Neutrophil (primary cell): ENCODE measurements around the gene COL25A1.

Experiments
- H3K27ac ChIP-seq: fragments of 200-600 bp; sonication (generic); 2 replicates; pipeline ENCODE4 v1.5.1; 2016; ENCODE audit warnings: mild to moderate bottlenecking, moderate library complexity
- H3K27me3 ChIP-seq: fragments of 200-600 bp; sonication (generic); 2 replicates; pipeline ENCODE4 v1.6.0; 2016; ENCODE audit warnings: mild to moderate bottlenecking
- H3K36me3 ChIP-seq: fragments of 200-600 bp; sonication (generic); 2 replicates; pipeline ENCODE4 v1.5.1; 2017
- H3K4me1 ChIP-seq, 2 experiments: fragments of 200-600 bp in 1 of 2; sonication (generic) in 1 of 2; 1 replicate in 1 of 2; 2 replicates in 1 of 2; pipeline versions ENCODE4 v1.5.1 to v1.6.1; 2013 to 2016; ENCODE audit warnings: low read depth in 1 of 2, low read length in 1 of 2, mild to moderate bottlenecking in 1 of 2, moderate library complexity in 1 of 2; ENCODE audit not compliant: control insufficient read depth in 1 of 2, insufficient read depth in 1 of 2
- H3K4me3 ChIP-seq, 2 experiments: fragments of 200-600 bp in 1 of 2; sonication (generic) in 1 of 2; 1 replicate in 1 of 2; 2 replicates in 1 of 2; pipeline ENCODE4 v1.5.1; 2013 to 2016; ENCODE audit warnings: low read depth in 1 of 2, low read length in 1 of 2, mild to moderate bottlenecking in 1 of 2, moderate library complexity in 1 of 2
- H3K9me3 ChIP-seq: fragments of 200-600 bp; sonication (generic); 2 replicates; pipeline ENCODE4 v1.5.1; 2016
- TF ChIP-seq, protein P1 (sequence below): fragments of 200-600 bp; sonication (generic); IDR thresholded peaks from 2 replicates; pipeline ENCODE4 v1.5.1; 2016; ENCODE audit warnings: antibody characterized with exemption

COL25A1 gene

DNA sequence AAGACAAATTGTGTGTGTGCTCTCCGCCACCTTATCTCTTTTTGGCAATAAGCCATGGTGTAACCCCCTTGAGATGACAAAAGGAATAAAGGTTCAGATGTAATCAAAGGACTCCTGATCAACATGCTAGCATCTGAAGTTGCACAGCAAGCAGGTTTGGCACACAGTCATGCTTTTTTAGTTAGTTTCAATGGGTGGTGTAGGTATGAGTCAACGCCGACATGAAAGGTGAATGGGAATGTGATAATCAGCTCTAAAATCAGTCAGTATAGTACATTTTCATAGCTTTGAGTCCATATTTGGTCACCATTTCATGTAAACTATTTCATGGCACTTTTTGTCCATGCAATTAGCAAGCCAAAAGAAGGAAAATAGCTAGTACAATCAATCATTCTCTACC lies 489.2 kb downstream of the COL25A1 start:
- Histone ChIP-seq H3K4me3 (no peak overlapping the region), H3K9me3 (no peaks in the 10 kb centered on the region), H3K27ac (no peak overlapping the region), H3K36me3 (no peaks in the 10 kb centered on the region), H3K4me1 (no peaks in the 10 kb centered on the region), H3K27me3 (peaks cover 25% of the 10 kb centered on the region)
- TF ChIP-seq, protein P1, sequence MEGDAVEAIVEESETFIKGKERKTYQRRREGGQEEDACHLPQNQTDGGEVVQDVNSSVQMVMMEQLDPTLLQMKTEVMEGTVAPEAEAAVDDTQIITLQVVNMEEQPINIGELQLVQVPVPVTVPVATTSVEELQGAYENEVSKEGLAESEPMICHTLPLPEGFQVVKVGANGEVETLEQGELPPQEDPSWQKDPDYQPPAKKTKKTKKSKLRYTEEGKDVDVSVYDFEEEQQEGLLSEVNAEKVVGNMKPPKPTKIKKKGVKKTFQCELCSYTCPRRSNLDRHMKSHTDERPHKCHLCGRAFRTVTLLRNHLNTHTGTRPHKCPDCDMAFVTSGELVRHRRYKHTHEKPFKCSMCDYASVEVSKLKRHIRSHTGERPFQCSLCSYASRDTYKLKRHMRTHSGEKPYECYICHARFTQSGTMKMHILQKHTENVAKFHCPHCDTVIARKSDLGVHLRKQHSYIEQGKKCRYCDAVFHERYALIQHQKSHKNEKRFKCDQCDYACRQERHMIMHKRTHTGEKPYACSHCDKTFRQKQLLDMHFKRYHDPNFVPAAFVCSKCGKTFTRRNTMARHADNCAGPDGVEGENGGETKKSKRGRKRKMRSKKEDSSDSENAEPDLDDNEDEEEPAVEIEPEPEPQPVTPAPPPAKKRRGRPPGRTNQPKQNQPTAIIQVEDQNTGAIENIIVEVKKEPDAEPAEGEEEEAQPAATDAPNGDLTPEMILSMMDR, result no peak

DNA sequence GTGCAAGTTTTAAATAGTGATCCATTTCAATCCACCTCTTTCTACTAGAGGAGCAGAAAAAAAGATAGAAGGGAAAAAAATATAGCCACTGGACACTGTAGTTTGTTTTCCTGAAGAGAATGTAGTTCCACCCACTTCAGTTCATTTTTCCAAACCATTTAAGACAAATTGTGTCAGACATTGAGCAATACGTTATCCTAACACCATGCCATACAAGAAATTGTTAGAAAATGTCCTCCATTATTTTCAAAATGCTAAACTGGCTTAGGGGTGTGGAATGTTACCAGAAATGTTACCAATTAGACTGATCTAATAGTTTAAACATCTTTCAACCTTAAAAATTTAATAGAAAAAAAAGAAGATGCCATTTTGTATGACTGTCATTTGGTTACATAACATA lies 491.0 kb downstream of the COL25A1 start:
- TF ChIP-seq, protein P1, result no peak
- Histone ChIP-seq H3K4me1 (no peaks in the 10 kb centered on the region), H3K4me3 (no peak overlapping the region), H3K9me3 (no peaks in the 10 kb centered on the region), H3K27me3 (peaks cover 16% of the 10 kb centered on the region), H3K27ac (no peak overlapping the region), H3K36me3 (no peaks in the 10 kb centered on the region)

DNA sequence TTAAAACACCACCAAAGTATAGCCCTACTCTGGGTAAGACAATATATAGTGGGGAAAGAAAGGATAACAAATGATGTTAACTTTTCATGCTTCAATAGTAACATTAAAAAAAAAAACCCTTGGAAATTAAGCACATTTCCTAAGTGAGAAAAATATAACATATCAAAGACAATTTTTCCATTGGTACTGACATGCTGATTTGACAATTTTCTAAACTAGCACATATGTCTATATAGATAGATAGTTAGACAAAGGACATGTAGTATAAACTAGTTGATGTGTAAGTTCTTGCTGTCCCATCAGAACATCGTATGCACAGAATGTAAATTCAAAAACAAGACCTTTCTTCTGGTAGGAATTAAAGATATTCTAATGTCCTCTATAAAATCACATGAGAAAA lies 492.4 kb downstream of the COL25A1 start:
- TF ChIP-seq, protein P1, result no peak
- H3K27me3 ChIP-seq, result peaks cover 14% of the 10 kb centered on the region
- no peak overlapping the region for H3K4me3 ChIP-seq
- H3K4me1 ChIP-seq, result no peaks in the 10 kb centered on the region
- no peaks in the 10 kb centered on the region for H3K36me3 ChIP-seq
- no peak overlapping the region for H3K27ac ChIP-seq
- no peaks in the 10 kb centered on the region for H3K9me3 ChIP-seq

DNA sequence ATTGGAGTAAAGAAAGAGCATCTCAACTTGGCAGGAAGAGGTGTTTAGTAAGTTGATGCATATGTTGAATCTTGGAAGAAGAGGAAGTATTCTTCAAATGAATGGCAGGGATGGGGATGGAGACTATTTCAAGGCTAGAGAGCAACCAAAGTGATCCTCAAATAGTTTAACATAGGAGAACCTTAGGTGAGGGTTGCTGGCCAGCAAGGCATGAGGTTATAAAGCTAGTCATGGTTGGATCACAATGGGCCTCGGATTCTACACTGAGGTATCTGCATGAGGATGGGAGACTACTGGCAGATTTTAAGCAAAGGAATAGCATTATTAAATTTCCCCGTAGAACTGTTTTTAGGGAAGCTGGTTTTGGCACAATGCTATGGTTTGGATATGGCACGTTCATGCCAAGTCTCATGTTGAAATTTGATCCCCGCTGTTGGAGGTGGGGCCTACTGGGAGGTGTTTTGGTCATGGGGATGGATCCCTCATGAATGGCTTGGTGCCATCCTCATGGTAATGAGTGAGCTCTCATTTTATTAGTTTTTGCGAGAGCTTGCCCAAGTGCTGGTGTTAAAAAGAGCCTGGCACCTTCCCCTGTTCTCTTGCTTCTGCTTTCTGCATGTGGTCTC lies 497.7 kb downstream of the COL25A1 start:
- TF ChIP-seq, protein P1, result no peak
- no peak overlapping the region for H3K4me3 ChIP-seq
- no peaks in the 10 kb centered on the region for H3K4me1 ChIP-seq
- H3K27ac ChIP-seq, result no peak overlapping the region
- H3K9me3 ChIP-seq, result no peaks in the 10 kb centered on the region
- H3K27me3 ChIP-seq, result no peaks in the 10 kb centered on the region
- H3K36me3 ChIP-seq, result no peaks in the 10 kb centered on the region

DNA sequence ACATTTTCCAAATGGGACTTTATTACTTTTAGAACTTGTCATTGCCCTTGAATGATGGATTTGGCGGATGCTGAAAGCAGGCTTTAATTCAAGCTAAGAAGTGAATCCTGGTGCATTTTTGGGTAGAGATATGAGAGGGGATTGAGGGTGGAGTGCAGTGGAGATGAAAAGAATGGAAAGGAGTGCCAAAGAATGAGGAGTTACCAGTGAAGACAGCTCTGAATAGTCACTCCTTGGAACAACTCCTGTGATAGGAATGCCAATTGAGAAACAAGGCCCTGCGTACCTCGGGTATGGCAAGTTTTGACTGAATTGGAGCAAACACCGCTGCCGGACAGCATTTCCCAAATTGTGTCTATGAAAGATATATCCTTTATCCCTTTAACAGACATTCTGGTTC lies 503.2 kb downstream of the COL25A1 start:
- H3K4me3 ChIP-seq, result no peak overlapping the region
- H3K4me1 ChIP-seq, result no peaks in the 10 kb centered on the region
- TF ChIP-seq, protein P1, result no peak
- no peaks in the 10 kb centered on the region for H3K9me3 ChIP-seq
- no peak overlapping the region for H3K27ac ChIP-seq
- no peaks in the 10 kb centered on the region for H3K36me3 ChIP-seq
- no peaks in the 10 kb centered on the region for H3K27me3 ChIP-seq
